Chondrocyte (in vitro differentiated cells): ENCODE results near the gene IRAK1. TPM values are rescaled to one million over a fixed set of nuclear protein-coding genes. Genes with fewer than 3 reads are reported as not detected.

Experiments
- DNase-seq: peaks from one replicate; pipeline ENCODE4 v3.0.0; 2021; ENCODE audit warnings: mixed read lengths, low spot score
- H3K27ac Mint-ChIP-seq: one replicate; pipeline ENCODE4 v1.8.0; 2021; ENCODE audit warnings: mild to moderate bottlenecking, moderate library complexity, mixed read lengths; ENCODE audit not compliant: unreplicated experiment
- H3K27me3 Mint-ChIP-seq: 2 replicates; pipeline ENCODE4 v1.8.0; 2021; ENCODE audit warnings: low read depth, mixed read lengths
- H3K36me3 Mint-ChIP-seq: 2 replicates; pipeline ENCODE4 v1.8.0; 2021; ENCODE audit warnings: low read depth, mixed read lengths
- H3K4me1 Mint-ChIP-seq: 2 replicates; pipeline ENCODE4 v1.8.0; 2021; ENCODE audit warnings: low read depth, mild to moderate bottlenecking, mixed read lengths
- H3K4me3 Mint-ChIP-seq: one replicate; pipeline ENCODE4 v1.8.0; 2021; ENCODE audit warnings: mild to moderate bottlenecking, moderate library complexity, mixed read lengths; ENCODE audit not compliant: unreplicated experiment
- H3K9me3 Mint-ChIP-seq: 2 replicates; pipeline ENCODE4 v1.8.0; 2021; ENCODE audit warnings: low read depth, mixed read lengths
- CTCF ChIP-seq: fragments of 200-600 bp; sonication (generic); IDR thresholded peaks from 2 replicates; pipeline ENCODE4 v1.5.0; 2021; ENCODE audit warnings: antibody characterized with exemption, mild to moderate bottlenecking, moderate library complexity
- total RNA-seq: library from RNA; stranded (reverse); gene quantifications from 3 replicates; pipeline ENCODE4 v1.2.1, GENCODE V29; 2021

Gene IRAK1
- total RNA-seq, 1 donor from 2014 or later = 104 TPM

- Mint-ChIP-seq H3K27me3 (no peaks in the 10 kb centered on the region), H3K4me3 (no peak overlapping the region), H3K9me3 (no peaks in the 10 kb centered on the region), H3K36me3 (peaks cover 7% of the 10 kb centered on the region), H3K4me1 (peaks cover 15% of the 10 kb centered on the region), H3K27ac (no peak overlapping the region)
- TF ChIP-seq CTCF = no peak
- DNase-seq = no peak
These were observed 14.1 kb upstream of the IRAK1 start for GRCh38 chrX:154033848-154034247.

DNA sequence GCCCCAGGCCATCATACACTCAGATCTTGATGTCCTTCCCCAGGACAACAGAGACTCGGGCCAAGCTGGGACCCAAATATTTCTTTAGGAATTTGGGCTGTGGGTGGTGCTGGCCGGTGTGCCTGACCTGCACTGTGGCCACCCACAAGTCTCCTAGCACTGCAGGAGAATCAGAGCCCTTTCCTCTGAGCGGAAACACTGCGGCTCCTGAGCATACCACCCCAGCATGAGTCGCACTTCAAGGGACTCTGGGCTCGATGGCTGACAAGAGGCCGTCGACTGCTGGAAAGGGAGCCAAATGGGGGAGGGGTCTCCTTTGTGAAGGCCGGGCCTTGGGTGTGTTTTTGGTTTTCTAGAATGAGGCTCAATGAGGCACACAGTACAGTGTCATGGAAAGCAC, 13.0 kb upstream of the IRAK1 start:
- peaks cover 7% of the 10 kb centered on the region for H3K36me3 Mint-ChIP-seq
- peaks cover 15% of the 10 kb centered on the region for H3K4me1 Mint-ChIP-seq
- H3K4me3 Mint-ChIP-seq = no peak overlapping the region
- no peak for TF ChIP-seq CTCF
- H3K27ac Mint-ChIP-seq = no peak overlapping the region
- H3K27me3 Mint-ChIP-seq = no peaks in the 10 kb centered on the region
- no peak for DNase-seq
- H3K9me3 Mint-ChIP-seq = no peaks in the 10 kb centered on the region

DNA sequence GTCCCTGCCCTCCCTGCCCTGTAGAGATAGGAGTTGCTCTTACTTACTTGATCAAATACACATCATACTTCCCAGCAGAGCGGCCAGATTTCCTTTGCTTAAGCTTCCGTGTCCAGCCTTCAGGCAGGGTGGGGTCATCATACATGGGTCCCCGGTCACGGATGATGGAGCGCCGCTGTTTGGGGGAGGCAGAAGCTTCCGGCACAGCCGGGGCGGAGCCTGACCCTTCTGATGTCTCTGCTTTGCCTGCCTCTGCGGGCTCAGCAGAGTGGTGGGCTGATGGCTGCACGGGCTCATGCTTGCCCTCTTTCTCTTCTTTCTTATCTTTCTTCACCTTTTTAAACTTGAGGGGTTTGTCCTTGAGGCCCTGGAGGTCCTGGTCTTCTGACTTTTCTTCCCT, 12.5 kb upstream of the IRAK1 start:
- Mint-ChIP-seq H3K27me3 (no peaks in the 10 kb centered on the region), H3K4me1 (peaks cover 15% of the 10 kb centered on the region), H3K4me3 (no peak overlapping the region), H3K36me3 (peaks cover 7% of the 10 kb centered on the region), H3K9me3 (no peaks in the 10 kb centered on the region), H3K27ac (no peak overlapping the region)
- no peak for DNase-seq
- no peak for TF ChIP-seq CTCF

DNA sequence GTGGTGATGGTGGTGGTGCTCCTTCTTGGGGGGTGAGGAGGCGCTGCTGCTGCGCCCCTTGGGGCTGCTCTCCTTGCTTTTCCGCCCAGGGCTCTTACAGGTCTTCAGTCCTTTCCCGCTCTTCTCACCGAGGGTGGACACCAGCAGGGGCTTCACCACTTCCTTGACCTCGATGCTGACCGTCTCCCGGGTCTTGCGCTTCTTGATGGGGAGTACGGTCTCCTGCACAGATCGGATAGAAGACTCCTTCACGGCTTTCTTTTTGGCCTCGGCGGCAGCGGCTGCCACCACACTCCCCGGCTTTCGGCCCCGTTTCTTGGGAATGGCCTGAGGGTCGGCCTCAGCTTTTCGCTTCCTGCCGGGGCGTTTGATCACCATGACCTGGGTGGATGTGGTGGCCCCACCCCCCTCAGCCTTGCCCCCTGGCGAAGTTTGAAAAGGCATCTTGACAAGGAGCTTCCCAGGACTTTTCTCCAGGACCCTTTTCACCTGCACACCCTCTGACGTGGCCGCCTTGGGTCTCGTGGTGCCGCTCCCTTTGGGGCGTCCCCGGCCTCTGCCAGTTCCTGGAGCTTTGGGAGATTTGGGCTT, 11.1 kb upstream of the IRAK1 start:
- H3K4me1 Mint-ChIP-seq = peaks cover 13% of the 10 kb centered on the region
- no peak for TF ChIP-seq CTCF
- peaks cover 5% of the 10 kb centered on the region for H3K36me3 Mint-ChIP-seq
- DNase-seq = no peak
- no peak overlapping the region for H3K27ac Mint-ChIP-seq
- H3K4me3 Mint-ChIP-seq = no peak overlapping the region
- H3K9me3 Mint-ChIP-seq = no peaks in the 10 kb centered on the region
- H3K27me3 Mint-ChIP-seq = no peaks in the 10 kb centered on the region

DNA sequence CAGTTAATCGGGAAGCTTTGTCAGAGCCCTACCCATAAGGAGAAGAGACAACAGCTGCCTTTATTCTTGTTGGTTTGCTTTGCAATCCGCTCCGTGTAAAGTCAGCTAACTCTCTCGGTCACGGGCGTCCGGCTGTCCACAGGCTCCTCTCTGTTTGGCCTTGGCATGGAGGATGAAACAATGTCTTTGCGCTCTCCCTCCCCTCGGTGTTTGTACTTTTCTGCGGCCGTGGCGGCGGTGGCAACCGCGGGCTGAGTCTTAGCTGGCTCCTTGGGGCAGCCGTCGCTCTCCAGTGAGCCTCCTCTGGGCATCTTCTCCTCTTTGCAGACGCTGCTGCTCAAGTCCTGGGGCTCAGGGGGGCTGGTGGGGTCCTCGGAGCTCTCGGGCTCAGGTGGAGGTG, 10.6 kb upstream of the IRAK1 start:
- no peaks in the 10 kb centered on the region for H3K27me3 Mint-ChIP-seq
- DNase-seq = no peak
- H3K9me3 Mint-ChIP-seq = no peaks in the 10 kb centered on the region
- H3K36me3 Mint-ChIP-seq = peaks cover 5% of the 10 kb centered on the region
- peaks cover 14% of the 10 kb centered on the region for H3K4me1 Mint-ChIP-seq
- H3K4me3 Mint-ChIP-seq = no peak overlapping the region
- no peak overlapping the region for H3K27ac Mint-ChIP-seq
- TF ChIP-seq CTCF = no peak
